ENCODE measurements around the gene PRIMA1.
"Not testable (repeated sequence)": the region's sequence is repeated elsewhere in the genome, so short reads cannot be mapped to it uniquely, and the experiment has no call there.

Gene PRIMA1

GRCh38 chr14:93788293-93788542 lies at the start of gene PRIMA1:
PRIMA1 (minus strand) TSS chr14:93788485; CDS start chr14:93787718, 767 bp downstream.
- DNase-seq (ENCODE audit: low read depth), result no peak

GRCh38 chr14:93834699-93835371 lies 46.5 kb upstream of the PRIMA1 start:
- DNase-seq (ENCODE audit: low read depth), result no peak

- DNase-seq (ENCODE audit: low read depth), result no peak
Measured at GRCh38 chr14:93832665-93833064, 44.4 kb upstream of the PRIMA1 start.

- no peak for DNase-seq (ENCODE audit: low read depth)
Measured at GRCh38 chr14:93832081-93832480, 43.8 kb upstream of the PRIMA1 start.

- no peak for DNase-seq (ENCODE audit: low read depth)
Measured at GRCh38 chr14:93830753-93831461, 42.6 kb upstream of the PRIMA1 start.

GRCh38 chr14:93829839-93830481 lies 41.7 kb upstream of the PRIMA1 start:
- DNase-seq (ENCODE audit: low read depth), result no peak

DNA sequence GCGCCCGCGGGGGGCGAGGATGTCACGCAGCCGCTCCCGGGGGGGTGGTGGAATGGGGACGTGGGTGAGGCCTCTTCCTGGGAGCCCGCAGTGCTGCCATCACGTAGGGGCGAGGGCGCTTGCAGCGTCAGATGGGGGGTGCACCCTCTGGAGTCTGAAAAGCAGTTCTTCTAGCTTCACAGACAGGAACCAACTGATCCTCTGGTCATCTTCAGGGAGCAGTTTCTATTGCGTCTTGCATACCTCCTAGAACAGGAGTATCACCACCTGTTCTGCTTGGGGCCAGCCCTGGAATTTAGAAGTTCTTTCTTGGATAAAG lies 36.9 kb upstream of the PRIMA1 start:
- DNase-seq (ENCODE audit: low read depth), result no peak

- no peak for DNase-seq (ENCODE audit: low read depth)
Measured at GRCh38 chr14:93824518-93825234, 36.4 kb upstream of the PRIMA1 start.

- DNase-seq (ENCODE audit: low read depth), result no peak
Measured at GRCh38 chr14:93824076-93824475, 35.8 kb upstream of the PRIMA1 start.

- no peak for DNase-seq (ENCODE audit: low read depth)
Measured at GRCh38 chr14:93821051-93821450, 32.8 kb upstream of the PRIMA1 start.

GRCh38 chr14:93818857-93819256 lies 30.6 kb upstream of the PRIMA1 start:
- DNase-seq (ENCODE audit: low read depth), result no peak

DNA sequence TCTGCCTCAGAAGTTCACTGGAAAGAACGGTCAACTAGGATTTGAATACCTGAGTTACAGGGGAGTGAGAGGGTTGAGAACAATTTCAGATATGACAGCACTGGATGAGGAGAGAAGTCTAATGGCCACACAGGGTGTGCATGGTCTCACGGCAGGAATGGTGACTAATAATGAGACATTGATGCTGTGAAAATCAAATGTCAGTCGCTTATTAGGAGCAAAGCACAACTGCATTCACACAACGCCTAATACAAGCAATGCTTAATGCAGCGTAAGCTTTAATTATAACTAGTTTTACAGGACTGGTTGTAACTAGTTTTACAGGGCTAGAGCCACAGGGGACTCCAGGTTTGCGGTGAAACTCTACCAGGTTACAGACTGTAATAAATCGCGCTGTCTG lies 23.4 kb upstream of the PRIMA1 start:
- no peak for DNase-seq (ENCODE audit: low read depth)

- DNase-seq (ENCODE audit: low read depth), result no peak
Measured at GRCh38 chr14:93811020-93811419, 22.7 kb upstream of the PRIMA1 start.

- DNase-seq (ENCODE audit: low read depth), result not testable (repeated sequence)
Measured at GRCh38 chr14:93809491-93810420, 21.5 kb upstream of the PRIMA1 start.

- DNase-seq (ENCODE audit: low read depth), result no peak
Measured at GRCh38 chr14:93804654-93805053, 16.4 kb upstream of the PRIMA1 start.

DNA sequence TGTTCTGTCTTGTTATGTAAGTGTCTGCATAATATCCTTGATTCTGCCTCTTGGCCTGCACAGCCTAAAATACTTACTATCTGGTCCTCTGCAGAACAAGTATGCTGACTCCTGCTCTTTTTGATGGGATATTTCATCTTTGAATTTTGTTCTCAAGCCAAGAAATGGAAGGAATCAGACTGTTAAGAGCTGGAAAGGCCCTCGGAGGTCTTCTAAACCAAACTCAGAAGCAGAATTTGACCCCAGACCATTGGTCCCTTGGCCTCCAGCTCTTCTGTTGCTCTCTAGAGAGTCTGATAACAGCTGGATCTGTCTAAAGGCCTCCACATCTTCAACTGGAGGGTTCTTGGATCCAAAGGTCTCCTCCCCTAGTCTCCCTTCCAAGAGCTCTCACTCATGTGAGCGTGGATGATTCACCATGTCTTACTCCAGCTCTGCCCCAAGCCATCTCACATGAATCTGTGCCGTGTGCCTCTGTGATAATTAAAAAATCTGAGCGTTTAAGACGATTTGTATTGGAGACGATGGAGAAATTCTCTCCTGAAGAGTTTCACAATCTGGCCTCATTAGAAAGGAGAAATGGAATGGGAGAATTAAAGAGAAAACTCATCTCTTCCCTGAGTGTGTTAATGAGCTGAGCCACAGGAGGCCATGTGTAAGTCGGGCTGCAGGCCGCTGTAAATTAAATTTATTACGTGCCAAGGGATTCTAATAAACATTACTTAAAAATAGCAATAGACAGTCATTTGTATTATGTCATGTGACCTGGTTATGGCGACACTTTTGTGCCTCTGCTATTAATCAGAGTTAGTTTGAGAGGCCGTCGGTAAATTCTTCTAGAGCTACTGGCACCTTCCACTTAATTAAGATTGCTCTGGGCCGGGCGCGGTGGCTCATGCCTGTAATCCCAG lies 15.4 kb upstream of the PRIMA1 start:
- DNase-seq (ENCODE audit: low read depth), result no peak

DNA sequence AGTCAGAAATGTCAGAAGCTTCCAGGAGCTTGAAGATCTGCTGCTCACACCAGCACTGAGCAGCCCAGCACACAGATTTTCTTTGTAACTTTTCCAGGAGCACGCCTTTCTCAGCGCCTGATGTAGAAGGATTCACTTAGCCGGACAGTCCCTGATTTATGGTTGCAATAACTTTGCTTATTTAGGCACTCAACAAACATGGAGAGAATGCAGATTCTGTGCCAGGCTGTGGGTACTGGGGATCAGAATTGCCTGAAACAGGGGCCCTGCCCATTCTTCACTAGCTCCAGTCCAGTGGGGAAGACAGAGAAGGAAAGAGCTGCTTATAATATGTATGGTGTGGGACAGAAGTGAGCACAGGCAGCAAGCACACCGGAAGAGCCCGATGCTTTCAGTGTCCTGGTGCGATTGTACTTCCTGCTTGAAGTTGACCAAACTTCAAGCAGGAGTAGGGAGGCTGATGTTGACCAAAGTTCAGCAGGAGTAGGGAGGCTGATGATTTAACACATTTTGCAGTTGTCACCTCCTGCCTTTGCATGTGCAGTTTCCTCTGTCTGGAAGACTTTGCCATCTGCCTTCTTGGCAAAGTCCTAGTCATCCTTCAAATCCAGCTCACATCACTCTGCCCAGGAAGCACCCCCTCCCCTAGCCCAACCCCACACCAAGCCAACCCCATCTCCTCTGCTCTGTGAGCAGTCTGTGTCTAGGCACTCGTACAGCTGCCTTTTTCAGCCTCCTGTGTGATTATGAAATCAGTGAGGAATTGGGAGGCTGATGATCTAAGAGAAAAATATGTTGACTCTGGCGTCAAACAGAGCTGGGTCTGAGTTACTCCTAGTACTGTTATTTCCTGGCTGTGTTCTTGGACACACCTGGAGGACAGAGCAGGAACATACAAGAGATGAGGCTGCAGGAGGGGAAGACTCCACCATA lies 12.0 kb upstream of the PRIMA1 start:
- DNase-seq (ENCODE audit: low read depth), result no peak

GRCh38 chr14:93799617-93799988 lies 11.3 kb upstream of the PRIMA1 start:
- DNase-seq (ENCODE audit: low read depth), result no peak

- no peak for DNase-seq (ENCODE audit: low read depth)
Measured at GRCh38 chr14:93797536-93797935, 9.3 kb upstream of the PRIMA1 start.

- DNase-seq (ENCODE audit: low read depth), result no peak
Measured at GRCh38 chr14:93797071-93797470, 8.8 kb upstream of the PRIMA1 start.

Measured in EH (cell line).